GM19372 (cell line): ENCODE results near the gene SRPK2.
A peak's percentile ranks its signal among the peaks of the same experiment; 100 is the strongest.
"Not testable (repeated sequence)": the region's sequence is repeated elsewhere in the genome, so short reads cannot be mapped to it uniquely, and the experiment has no call there.

Experiments used
- ATAC-seq: cut with Tn5 transposase; IDR thresholded peaks from one replicate; pipeline ENCODE4 v1.9.1; 2021; ENCODE audit warnings: mild to moderate bottlenecking, low read depth, moderate library complexity; ENCODE audit not compliant: unreplicated experiment

Gene SRPK2

DNA sequence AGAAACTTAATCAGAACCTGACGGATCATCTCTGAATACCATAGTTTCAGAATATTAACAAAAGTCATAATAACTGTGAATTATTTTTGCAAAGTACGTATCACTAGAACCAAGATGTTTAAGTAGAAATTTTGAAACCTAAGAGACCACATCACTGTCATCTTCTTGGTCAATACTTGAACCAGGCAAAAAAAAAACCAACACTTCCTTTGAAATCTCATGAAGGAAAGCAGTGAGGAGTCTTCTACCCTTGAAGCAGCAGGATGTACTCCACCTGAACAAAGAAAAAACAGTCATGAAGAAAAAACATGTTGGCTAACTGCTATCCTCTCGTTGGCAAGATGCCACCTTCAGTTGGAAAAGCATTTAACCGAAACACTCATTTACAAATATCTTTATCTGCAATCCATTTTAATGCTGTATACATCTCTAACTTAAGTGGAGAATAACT is 82.4 kb downstream of the SRPK2 start:
- no peak for ATAC-seq

DNA sequence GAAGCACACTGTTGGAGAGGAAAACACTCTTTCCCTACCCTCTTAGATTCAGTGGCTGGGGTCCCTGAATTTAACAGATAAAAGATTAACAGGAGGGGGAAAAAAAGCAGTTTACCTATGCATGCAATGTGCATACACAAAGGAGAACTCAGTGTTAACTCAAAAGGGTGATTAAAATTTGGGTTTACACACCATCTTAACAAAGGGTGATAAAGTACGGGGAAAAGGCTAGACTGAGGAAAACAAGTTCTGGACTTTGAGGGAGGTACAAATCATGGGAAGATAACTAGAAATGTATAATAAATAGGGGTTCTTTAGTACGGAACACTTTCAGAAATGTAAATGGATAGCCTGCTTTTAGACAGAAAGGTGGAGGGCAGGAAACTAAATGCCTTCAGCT is 83.1 kb downstream of the SRPK2 start:
- ATAC-seq: no peak

DNA sequence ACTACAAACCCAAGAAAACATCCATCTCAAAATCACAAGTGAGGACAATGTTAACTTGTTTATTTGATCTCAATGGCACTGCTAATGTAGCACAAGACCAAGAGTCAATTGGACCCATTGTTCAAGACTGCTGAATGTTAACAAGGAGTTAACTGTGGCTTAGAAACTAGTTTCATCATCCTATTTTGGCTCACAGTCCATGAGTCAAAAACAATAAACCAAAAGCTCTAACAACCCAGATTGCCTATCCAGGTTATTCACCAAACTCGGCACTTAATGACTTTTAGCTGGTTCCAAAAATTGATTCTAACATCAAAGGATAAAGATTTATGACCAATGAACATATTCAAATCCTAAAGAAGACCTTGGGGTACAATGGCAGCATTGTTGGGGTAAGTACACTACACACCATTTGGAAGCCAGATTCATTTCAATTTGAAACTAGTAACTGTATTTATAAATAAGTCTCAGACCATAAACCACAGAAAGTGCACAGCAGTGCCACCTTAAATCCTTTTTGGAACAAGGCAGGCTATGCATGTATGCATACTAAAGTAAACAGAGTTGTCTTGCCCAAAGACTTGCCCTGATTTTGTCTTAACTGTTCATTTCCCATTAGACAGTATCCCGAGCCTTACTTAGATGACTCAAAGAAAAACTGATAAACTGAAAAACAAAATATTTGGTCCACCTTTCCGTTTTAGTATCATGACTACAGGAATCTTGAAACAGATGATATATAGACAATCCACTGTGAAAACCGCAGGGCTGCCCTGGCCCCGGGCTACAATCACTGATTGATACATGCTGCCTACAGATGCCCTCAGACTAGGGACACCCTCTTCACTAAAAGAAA is 84.5 kb downstream of the SRPK2 start:
- ATAC-seq: peak; percentile 59

DNA sequence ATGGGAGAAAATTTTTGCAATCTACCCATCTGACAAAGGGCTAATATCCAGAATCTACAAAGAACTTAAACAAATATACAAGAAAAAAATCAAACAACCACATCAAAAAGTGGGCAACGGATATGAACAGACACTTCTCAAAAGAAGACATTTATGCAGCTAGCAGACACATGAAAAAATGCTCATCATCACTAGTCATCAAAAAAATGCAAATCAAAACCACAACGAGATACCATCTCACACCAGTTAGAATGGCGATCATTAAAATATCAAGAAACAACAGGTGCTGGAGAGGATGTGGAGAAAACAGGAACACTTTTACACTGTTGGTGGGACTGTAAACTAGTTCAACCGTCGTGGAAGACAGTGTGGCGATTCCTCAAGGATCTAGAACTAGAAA is 88.1 kb downstream of the SRPK2 start:
- ATAC-seq: not testable (repeated sequence)

DNA sequence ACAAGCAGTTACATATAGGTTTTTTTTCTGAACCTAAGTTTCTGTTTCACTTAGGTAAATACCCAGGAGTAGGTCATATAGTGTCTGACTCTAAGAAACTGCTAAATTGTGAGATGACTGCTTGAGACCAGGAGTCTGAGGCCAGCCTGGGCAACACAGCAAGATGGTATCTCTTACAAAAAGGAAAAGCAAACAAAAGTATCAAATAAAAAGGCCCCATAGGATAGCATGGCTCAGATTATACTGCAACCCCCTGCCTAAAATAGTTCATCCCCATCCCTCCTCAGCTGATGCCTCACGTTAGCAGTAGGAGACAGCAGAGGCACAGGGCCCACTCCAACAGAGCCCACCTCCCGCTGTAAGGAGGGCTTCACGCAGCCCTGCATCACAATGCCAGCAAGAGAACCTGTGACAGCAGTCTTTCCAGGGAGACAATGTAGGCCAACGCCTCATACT is 90.3 kb downstream of the SRPK2 start:
- peak; percentile 88 for ATAC-seq

DNA sequence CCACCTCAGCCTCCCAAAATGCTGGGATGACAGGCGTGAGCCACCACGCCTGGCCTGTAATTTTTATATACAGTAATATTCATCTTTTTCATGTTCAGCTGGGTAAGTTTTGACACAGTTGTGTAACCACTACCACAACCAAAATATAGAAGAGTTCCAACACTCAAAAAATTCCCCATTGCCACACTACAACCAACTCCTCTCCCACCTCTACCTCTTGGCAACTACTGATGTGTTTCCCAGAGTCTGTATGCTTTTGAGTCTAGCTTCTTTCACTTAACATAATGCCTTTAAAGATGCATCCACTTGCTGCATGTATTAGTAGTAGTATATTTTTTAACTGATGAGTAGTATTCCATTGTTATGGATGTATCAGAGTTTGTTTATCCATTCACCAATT is 90.7 kb downstream of the SRPK2 start:
- ATAC-seq: peak; percentile 29

DNA sequence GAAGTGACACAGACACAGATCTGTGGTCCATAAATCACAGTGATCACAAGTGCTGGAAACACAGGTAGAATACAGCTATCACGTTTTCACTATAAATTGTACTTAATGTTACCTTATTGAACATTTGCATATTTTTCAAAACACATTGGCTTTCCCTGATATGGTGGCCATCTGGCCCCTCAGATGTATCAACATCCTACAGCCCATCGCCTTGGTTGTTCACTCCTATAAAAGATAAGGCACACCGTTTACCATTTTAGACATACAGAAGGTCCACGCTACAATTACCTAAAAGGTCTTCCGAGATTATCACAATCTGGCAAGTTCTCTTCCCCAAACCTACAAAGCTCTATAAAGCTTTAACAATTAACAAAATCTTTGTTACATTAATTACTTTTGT is 91.4 kb downstream of the SRPK2 start:
- ATAC-seq: no peak

DNA sequence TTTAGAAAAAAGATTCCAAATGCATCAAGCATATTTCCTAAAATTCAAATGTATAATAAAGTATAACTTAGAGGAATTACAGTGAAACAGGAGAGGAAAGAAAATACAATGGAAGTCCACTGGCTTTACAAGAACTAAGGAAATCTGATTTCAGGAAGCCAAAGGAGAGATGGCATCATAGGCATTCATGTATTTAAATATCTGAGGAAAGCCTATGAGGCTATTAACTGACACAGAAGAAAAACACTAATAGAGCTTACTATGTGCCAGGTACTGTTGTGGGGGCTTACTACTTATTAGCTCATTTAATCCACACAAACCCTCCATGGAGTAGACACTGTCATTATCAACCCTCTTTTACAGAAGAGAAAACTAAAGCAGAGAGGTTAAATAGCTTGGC is 92.2 kb downstream of the SRPK2 start:
- ATAC-seq: no peak

DNA sequence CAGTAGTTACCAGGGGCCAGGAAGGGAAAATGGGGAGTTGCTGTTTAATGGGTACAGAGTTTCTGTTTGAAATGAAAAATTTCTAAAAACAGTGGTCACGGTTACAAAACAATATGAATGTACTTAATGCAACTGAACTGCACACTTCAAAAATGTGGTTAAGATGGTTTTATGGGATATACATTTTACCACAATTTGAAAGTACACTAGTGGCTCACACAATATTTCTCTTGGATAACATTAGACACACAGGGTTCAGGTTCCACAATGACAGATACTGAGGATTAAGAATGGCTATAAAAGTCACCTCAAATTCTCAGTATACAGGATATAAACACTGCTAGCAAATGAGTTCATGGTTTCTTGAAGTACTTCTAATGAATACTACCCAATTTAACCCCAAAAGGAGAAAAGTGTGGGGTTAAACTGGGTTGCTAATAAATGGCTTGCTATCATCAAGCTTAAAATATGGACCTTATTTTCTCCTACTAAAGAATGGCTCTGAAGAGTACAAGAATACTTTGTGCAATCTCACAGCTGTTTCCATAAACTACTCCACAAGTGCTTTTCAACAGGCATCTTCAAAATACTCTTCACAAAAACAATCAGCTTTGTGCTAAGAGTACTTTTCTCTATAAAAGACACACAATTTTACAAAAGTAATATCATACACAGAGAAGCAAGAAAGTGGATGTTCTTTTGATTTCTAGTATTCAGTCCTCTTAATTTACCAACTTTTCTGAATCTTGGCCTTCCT is 92.9 kb downstream of the SRPK2 start:
- no peak for ATAC-seq

DNA sequence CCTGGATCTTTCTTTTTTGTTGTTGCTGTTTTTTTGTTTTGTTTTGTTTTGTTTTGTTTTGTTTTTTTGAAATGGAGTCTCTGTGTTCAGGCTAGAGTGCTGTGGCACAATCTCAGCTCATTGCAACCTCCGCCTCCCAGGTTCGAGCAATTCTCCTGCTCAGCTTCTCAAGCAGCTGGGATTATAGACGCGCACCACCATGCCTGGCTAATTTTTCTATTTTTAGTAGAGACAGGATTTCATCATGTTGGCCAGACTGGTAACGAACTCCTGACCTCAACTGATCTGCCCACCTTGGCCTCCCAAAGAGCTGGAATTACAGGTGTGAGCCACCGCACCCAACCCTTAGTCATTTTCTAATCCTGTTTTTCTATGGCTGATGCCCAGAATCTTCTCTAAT is 94.2 kb downstream of the SRPK2 start:
- ATAC-seq: not testable (repeated sequence)

DNA sequence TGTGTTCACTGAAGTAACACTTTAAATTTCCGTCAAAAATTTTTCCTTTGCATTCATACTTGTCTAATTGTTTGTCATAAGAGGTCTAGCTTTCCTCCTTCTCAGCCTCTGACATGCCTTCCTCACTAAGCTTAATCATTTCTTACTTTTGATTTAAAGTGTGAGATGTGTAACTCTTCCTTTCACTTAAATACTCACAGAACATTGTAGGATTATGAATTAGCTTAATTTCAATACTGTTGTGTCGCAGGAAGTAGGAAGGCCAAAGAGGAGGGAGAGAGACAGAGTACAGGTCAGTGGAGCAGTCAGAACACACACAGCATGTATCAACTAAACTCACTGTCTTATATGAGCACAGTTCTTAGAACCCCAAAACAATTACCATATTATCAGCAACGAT is 99.0 kb downstream of the SRPK2 start:
- no peak for ATAC-seq

DNA sequence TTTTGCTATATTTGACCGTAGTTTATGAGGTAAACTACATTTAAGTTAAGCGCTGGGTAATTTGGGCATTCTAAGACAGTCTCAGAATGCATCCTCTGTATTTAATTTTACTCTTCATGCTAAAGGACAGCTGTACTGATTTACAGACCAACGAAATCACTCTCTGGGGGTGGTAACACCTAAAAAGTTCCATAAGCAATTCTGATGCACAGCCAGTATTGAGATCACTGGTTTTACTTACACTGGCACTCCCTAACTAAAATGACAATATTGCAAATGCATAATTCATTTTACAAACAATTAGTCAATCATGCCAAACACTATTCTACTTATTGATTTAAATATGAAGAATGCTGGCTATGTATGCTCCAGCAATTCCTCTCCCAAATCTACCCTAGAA is 102.3 kb downstream of the SRPK2 start:
- no peak for ATAC-seq

DNA sequence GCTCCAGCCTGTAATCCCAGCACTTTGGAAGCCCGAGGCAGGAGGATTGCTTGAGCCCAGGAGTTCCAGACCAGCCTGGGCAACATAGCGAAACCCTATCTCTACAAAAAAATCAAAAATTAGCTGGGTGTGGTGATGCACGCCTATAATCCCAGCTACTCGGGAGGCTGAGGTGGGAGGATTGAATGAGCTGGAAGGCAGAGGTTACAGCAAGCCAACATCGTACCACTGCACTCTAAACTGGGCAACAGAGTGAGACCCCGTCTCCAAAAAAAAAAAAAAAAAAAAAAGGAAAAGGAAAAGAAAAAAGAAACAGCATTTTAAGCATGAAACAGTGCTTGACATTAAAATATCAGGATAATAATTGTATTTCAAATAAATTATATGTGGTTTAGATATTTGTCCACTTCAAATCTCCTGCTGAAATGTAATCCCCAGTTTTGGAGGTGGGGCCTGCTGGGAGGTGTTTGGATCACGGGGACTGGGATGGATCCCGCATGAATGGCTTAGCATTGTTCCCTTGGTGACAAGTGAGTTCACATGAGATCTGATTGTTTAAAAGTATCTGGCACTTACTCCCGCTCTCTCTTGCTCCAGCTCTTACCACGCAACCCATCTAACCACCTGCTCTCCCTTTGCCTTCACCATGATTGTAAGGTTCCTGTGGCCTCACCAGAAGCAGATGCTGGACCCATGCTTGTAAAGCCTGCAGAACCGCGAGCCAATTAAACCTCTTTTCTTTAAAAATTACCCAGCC is 103.4 kb downstream of the SRPK2 start:
- no peak for ATAC-seq

DNA sequence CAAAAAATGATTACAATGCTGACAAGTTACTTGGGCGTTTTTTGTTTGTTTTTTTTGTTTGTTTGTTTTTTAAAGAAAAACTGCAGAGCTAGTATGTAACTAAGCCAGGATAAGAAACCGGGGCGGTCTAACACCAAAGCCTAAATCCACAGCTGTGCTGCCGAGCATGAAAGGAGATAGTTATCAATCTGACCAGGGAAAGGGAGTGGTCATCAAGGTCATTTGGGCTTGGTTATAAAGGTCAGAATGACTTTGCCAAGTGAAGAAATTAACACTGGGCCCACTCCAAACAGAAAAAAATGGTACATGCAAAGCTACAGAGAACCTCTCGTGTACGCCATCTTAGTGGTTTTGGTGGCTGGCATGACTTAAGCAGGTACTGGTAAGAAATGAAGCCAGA is 104.7 kb downstream of the SRPK2 start:
- ATAC-seq: no peak

DNA sequence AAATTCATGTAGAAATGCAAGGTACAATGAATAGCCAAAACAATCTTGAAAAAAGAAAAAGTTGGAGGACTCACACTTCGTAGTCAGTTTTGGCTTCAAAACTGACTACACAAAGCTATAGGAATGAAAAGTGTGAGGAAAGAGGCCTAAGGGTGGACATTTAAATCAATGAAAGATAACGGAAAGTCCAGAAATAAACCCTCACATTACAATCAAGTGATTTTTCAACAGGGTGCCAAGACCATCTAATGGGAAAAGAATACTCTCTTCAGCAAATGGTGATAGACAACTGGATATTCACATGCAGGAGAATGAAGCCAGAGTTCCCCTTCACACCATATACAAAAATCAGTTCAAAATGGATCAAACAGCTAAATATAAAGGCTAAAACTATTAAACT is 106.8 kb downstream of the SRPK2 start:
- ATAC-seq: no peak

DNA sequence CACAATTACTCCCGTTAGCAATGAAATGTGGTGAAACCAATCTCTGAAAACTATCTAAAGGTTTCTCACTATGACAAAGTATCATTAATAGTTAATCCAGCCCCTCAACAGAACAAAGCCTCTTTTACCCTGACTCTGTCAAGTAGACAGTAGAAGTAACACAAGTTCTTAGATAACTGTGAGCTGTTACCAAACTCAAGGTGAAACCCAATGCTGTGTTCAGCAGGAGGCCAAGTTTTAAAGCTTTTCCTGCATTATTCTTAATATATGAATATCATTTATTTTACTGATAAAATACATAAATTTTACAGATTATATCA is 109.1 kb downstream of the SRPK2 start:
- ATAC-seq: peak; percentile 85

DNA sequence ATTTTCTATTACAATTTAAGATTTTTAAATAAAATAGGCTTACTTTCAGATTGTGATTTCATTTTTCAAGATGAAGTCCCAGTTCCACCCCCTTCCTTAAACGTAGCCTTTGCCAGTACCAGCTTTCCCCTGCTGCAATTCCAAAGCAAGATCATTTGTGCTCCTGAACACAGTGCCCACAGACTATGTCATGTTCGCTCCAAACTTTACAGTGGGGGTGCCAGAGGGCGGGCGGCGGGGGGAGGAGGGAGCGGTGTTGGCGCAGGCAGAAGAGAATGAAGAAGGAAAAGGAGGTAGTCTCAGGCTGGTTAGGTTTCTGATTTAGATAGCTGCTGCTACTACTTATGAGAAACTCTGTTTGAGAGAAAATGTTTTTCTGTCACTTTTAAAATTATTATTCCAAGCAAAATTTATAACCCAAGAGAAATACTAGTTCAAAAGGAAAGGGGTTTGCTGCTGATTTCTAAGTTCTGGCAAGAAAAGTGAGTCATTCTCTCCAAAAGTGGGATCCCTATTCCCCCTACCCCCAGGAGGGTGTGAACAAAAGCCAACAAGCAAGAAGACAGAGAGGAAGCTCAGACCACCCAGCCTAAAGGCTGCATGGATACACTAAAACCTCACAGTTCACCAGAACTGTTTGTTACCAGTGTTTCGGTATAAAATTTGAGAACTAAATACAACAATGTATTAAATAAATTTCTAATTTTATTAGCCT is 109.6 kb downstream of the SRPK2 start:
- ATAC-seq: peak; percentile 41

DNA sequence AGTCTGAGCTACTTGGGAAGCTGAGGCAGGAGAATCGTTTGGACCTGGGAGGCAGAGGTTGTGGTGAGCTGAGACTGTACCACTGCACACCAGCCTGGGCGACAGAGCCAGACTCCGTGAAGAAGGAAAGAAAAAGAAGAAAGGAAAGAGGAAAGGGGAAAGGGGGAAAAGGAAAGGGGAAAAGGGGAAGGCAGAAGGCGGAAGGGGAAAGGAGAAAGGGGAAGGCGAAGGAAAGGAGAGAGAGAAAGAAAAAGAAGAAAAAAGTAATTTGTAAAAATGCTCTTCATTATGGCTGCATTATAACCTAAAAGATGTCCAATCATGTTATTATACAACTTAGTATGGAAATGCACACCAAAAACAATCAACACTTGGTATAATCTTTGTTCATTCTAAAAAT is 110.2 kb downstream of the SRPK2 start:
- ATAC-seq: no peak

DNA sequence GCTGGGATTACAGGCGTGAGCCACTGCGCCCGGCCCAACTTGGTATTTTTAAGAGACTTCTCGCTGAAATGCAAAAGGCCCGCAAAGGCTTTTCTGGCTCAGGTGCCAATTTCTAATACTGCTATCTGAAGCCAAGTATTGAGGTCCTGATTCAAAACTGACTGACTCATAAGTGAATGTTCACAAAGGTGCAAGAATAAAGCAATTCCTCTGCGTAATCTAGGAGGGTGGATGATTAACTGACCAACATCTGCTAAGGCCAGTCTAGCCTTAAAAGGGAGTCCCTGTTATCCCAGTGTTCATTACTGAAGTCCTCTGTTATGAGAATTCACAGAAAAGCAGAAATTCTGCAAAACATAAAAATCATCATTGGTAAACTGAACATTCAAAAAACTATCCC is 111.4 kb downstream of the SRPK2 start:
- peak; percentile 41 for ATAC-seq

DNA sequence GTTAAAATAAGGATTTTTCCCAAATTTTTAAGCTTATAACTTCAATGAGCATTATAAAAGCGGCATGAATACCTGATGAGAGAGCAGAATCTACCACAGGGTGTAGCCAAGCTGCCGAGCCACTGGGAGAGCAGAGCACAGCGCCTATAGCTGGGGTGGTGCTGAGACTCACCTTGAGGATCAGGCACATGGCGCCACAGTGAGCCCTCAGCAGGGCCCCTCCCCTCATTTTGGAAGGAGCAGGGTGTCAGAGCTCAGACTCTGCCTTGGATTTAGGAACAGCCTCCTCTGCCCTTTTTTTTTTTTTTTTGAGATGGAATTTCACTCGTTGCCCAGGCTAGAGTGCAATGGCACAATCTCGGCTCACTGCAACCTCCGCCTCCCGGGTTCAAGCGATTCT is 118.6 kb downstream of the SRPK2 start:
- ATAC-seq: no peak

DNA sequence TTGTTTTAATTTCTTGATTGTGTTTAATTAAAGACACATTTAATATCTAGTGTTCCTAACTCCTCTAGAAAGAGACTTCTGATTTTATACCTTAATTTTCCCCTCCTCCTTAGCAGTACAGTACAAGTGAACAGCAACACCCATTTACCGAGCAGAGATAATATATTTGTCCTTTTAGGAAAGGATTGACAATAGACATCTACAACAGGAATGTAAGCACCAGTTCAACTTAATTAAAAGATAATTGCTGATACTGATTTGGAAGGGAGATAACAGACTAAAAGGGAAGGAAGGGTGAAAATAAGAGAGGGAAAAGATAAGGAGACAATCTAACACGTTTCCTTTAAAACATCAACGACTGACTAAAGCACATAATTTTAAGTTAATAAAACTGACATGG is 119.3 kb downstream of the SRPK2 start:
- ATAC-seq: peak; percentile 34
